MM.1S (cell line): Measurements from ENCODE around the gene LTV1.

Experiments
- DNase-seq: peaks from one replicate; pipeline ENCODE4 v3.0.0-alpha.2; 2015
- H2AFZ ChIP-seq: fragments of 300-600 bp; sonication (generic); 2 replicates; pipeline ENCODE4 v1.6.0; 2016; ENCODE audit warnings: antibody characterized with exemption, low read length
- H3F3A ChIP-seq: fragments of 300-600 bp; sonication (generic); 2 replicates; pipeline ENCODE4 v1.6.1; 2016; ENCODE audit warnings: mild to moderate bottlenecking, antibody characterized with exemption, low read length, moderate library complexity, mixed read lengths; ENCODE audit not compliant: insufficient read depth
- H3K27ac ChIP-seq: fragments of 300-600 bp; sonication (generic); 2 replicates; pipeline ENCODE4 v1.5.1; 2016; ENCODE audit warnings: mild to moderate bottlenecking, low read length
- H3K27me3 ChIP-seq: fragments of 300-600 bp; sonication (generic); replicated peaks from 2 replicates; pipeline ENCODE4 v1.6.0; 2016; ENCODE audit warnings: low read length; ENCODE audit not compliant: insufficient read depth
- H3K36me3 ChIP-seq: fragments of 300-600 bp; sonication (generic); replicated peaks from 2 replicates; pipeline ENCODE4 v1.6.1; 2016; ENCODE audit warnings: mild to moderate bottlenecking, low read length, mixed read lengths; ENCODE audit not compliant: insufficient read depth
- H3K4me1 ChIP-seq: fragments of 300-600 bp; sonication (generic); 2 replicates; pipeline ENCODE4 v1.6.1; 2016; ENCODE audit warnings: low read length, mixed read lengths
- H3K4me2 ChIP-seq: fragments of 300-600 bp; sonication (generic); 2 replicates; pipeline ENCODE4 v1.6.0; 2016; ENCODE audit warnings: low read depth, low read length
- H3K4me3 ChIP-seq: fragments of 300-600 bp; sonication (generic); 2 replicates; pipeline ENCODE4 v1.5.1; 2016; ENCODE audit warnings: low read length, mixed read lengths
- H3K79me2 ChIP-seq: fragments of 300-600 bp; sonication (generic); 2 replicates; pipeline ENCODE4 v1.6.1; 2016; ENCODE audit warnings: mixed run types, low read length, mixed read lengths
- H3K9ac ChIP-seq: fragments of 300-600 bp; sonication (generic); 2 replicates; pipeline ENCODE4 v1.6.1; 2016; ENCODE audit warnings: low read length, mixed read lengths
- H3K9me2 ChIP-seq: fragments of 300-600 bp; sonication (generic); replicated peaks from 2 replicates; pipeline ENCODE4 v1.6.1; 2016; ENCODE audit warnings: mild to moderate bottlenecking, low read length, mixed read lengths; ENCODE audit not compliant: insufficient read depth
- H3K9me3 ChIP-seq: fragments of 300-600 bp; sonication (generic); replicated peaks from 2 replicates; pipeline ENCODE4 v1.6.1; 2016; ENCODE audit warnings: mild to moderate bottlenecking, low read length, mixed read lengths; ENCODE audit not compliant: insufficient read depth
- H4K20me1 ChIP-seq: fragments of 300-600 bp; sonication (generic); 2 replicates; pipeline ENCODE4 v1.6.1; 2016; ENCODE audit warnings: mild to moderate bottlenecking, low read length, moderate library complexity, mixed read lengths; ENCODE audit not compliant: insufficient read depth
- CTCF ChIP-seq: fragments of 300-600 bp; sonication (generic); IDR thresholded peaks from 2 replicates; pipeline ENCODE4 v1.5.1; 2016; ENCODE audit warnings: antibody characterized with exemption, low read length, mixed read lengths
- EZH2 ChIP-seq: fragments of 300-600 bp; sonication (generic); optimal IDR thresholded peaks from 2 replicates; pipeline ENCODE3; 2017; ENCODE audit warnings: low read depth, mild to moderate bottlenecking, antibody characterized with exemption, low read length, mixed read lengths
- EZH2phosphoT487 ChIP-seq: fragments of 300-600 bp; sonication (generic); IDR thresholded peaks from 2 replicates; pipeline ENCODE4 v1.6.1; 2018; ENCODE audit warnings: antibody characterized with exemption, low read length

Gene LTV1

GRCh38 chr6:143884216-143884900 lies 41.2 kb downstream of the LTV1 start:
- Histone ChIP-seq H3F3A (no peaks in the 10 kb centered on the region), H3K27me3 (no peaks in the 10 kb centered on the region), H3K9me2 (no peaks in the 10 kb centered on the region), H3K4me3 (no peak overlapping the region), H2AFZ (no peak overlapping the region), H3K79me2 (no peaks in the 10 kb centered on the region), H3K4me1 (no peaks in the 10 kb centered on the region), H3K4me2 (no peak overlapping the region), H3K9ac (no peak overlapping the region), H4K20me1 (no peaks in the 10 kb centered on the region), H3K27ac (no peak overlapping the region), H3K36me3 (no peaks in the 10 kb centered on the region), H3K9me3 (no peaks in the 10 kb centered on the region)
- TF ChIP-seq EZH2 (no peak), EZH2phosphoT487 (no peak), CTCF (no peak)
- DNase-seq, result no peak

GRCh38 chr6:143885116-143885515 lies 42.0 kb downstream of the LTV1 start:
- H3K9ac ChIP-seq, result no peak overlapping the region
- no peaks in the 10 kb centered on the region for H3K36me3 ChIP-seq
- H3K9me3 ChIP-seq, result no peaks in the 10 kb centered on the region
- no peak overlapping the region for H3K4me3 ChIP-seq
- no peaks in the 10 kb centered on the region for H3K9me2 ChIP-seq
- H3K4me2 ChIP-seq, result no peak overlapping the region
- H3K79me2 ChIP-seq, result no peaks in the 10 kb centered on the region
- H3K27me3 ChIP-seq, result no peaks in the 10 kb centered on the region
- H2AFZ ChIP-seq, result no peak overlapping the region
- no peak for DNase-seq
- TF ChIP-seq CTCF, result no peak
- no peak for TF ChIP-seq EZH2
- no peak for TF ChIP-seq EZH2phosphoT487
- H4K20me1 ChIP-seq, result no peaks in the 10 kb centered on the region
- H3F3A ChIP-seq, result no peaks in the 10 kb centered on the region
- no peaks in the 10 kb centered on the region for H3K4me1 ChIP-seq
- H3K27ac ChIP-seq, result no peak overlapping the region

- TF ChIP-seq EZH2phosphoT487 (no peak), EZH2 (no peak), CTCF (no peak)
- no peak overlapping the region for H3K27ac ChIP-seq
- no peaks in the 10 kb centered on the region for H4K20me1 ChIP-seq
- H3K4me2 ChIP-seq, result no peak overlapping the region
- no peaks in the 10 kb centered on the region for H3K9me3 ChIP-seq
- no peaks in the 10 kb centered on the region for H3K36me3 ChIP-seq
- no peaks in the 10 kb centered on the region for H3K27me3 ChIP-seq
- no peak overlapping the region for H3K9ac ChIP-seq
- H3K4me3 ChIP-seq, result no peak overlapping the region
- no peak for DNase-seq
- H3F3A ChIP-seq, result no peaks in the 10 kb centered on the region
- no peak overlapping the region for H2AFZ ChIP-seq
- H3K79me2 ChIP-seq, result no peaks in the 10 kb centered on the region
- 0 out of 2 replicates have a peak, but pooled peaks cover 4% of the 10 kb centered on the region for H3K4me1 ChIP-seq
- no peaks in the 10 kb centered on the region for H3K9me2 ChIP-seq
Measured at GRCh38 chr6:143894655-143895054, 51.5 kb downstream of the LTV1 start.
